ENCODE results near the gene OR10H4. TPM values are rescaled to one million over a fixed set of nuclear protein-coding genes. Genes with fewer than 3 reads are reported as not detected.
"Not testable (repeated sequence)": the region's sequence is repeated elsewhere in the genome, so short reads cannot be mapped to it uniquely, and the experiment has no call there.

The OR10H4 gene
- total RNA-seq, 3 donors from 2014 or later = not detected

DNA sequence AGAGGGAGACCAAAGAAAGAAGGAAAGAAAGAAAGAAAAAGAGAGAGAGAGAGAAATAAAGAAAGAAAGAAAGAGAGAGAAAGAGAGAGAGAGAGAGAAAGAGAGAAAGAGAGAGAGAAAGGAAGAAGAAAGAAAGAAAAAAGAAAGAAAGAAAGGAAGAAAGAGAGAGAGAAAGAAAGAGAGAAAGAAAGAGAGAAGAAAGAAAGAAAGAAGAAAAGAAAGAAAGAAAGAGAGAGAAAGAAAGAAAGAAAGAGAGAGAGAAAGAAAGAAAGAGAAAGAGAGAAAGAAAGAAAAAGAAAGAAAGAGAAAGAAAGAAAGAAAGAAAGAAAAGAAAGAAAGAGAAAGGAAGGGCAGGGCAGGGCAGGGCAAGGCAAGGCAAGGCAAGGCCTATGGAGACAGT, 23.2 kb downstream of the OR10H4 start:
- not testable (repeated sequence) for H3K36me3 Mint-ChIP-seq (ENCODE audit: insufficient read depth); DNase-seq; H3K4me3 Mint-ChIP-seq; H3K9me3 Mint-ChIP-seq; ATAC-seq; H3K4me1 Mint-ChIP-seq (ENCODE audit: low read depth)
- peaks cover 40% of the 10 kb centered on the region for H3K27me3 Mint-ChIP-seq (ENCODE audit: low read depth)

DNA sequence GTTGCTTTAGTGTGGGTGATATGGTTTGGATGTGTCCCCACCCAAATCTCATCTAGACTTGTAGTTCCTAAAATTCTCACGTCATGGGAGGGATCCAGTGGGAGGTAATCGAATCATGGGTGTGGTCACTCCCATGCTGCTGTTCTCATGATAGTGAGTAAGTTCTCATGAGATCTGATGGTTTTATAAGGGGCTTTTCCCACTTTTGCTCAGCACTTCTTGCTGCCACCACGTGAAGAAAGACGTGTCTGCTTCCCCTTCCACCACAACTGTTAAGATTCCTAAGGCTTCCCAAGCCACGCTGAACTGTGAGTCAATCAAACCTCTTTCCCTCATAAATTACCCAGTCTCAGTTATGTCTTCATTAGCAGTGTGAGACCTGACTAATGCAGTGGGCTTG, 26.0 kb downstream of the OR10H4 start:
- H3K27me3 Mint-ChIP-seq (ENCODE audit: low read depth) = peaks cover 50% of the 10 kb centered on the region
- H3K4me3 Mint-ChIP-seq = no peak overlapping the region
- DNase-seq = no peak
- no peak for ATAC-seq
- H3K36me3 Mint-ChIP-seq (ENCODE audit: insufficient read depth) = no peaks in the 10 kb centered on the region
- H3K9me3 Mint-ChIP-seq = peaks cover 3% of the 10 kb centered on the region
- H3K4me1 Mint-ChIP-seq (ENCODE audit: low read depth) = no peaks in the 10 kb centered on the region

DNA sequence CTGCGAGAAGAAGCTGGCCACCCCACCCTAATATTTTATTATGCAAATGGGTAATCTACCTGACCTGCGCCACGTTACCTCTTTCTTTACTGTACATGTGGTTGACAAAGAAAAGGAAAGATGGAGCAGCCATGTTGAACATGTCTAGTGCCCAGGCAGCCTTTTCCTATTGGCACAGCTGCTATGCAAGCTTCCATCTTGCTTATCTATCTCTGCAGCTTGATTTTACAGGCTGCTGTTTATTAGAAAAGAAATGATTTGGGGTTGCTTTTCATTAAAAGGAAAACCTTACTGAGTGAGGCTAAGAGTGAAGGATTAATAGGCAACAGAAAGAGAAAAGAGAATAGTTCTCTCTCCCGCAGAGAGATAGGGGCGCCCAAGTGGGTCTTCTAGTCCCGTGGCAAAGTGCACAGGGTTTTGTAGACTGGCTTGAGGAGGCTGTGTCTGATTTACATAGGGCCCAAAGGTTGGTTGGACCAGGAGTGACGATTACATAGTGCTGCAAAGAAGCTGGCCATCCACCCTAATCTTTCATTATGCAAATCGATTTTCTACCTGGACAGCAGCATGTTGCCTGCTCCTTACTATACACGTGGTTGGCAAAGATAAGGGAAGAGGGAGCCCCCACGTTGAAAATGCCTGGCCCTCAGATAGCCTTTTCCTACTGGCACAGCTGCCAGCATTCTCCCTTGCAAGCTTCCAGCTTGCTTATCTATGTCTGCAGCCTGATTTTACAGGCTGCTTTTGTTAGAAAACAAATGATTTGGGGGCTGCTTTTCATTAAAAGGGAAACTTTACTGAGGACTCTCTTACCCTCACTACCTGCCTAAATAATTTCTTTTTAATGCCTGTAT, 28.3 kb downstream of the OR10H4 start:
- H3K4me3 Mint-ChIP-seq = no peak overlapping the region
- ATAC-seq = no peak
- H3K4me1 Mint-ChIP-seq (ENCODE audit: low read depth) = no peaks in the 10 kb centered on the region

DNA sequence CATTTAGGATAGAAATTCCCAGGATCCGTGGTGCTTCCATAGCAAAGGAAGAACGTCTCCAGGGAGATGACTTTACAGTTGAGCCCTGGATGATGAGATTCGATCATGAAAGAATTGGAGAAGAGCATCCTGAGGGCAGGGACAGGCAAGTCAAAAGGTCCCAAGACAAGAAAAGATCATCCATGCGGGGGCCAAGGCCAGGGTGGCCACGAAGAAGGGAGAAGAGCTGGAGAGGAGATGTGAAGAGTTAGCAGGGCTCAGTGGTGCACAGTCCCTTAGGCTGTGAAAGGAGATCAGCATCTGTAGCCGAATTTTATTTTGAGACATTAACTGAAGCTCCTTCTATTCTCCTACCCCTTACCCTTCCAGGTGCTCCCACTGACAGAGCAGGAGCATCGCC, 28.9 kb downstream of the OR10H4 start:
- ATAC-seq = no peak
- DNase-seq = no peak
- H3K4me3 Mint-ChIP-seq = no peak overlapping the region
- no peaks in the 10 kb centered on the region for H3K36me3 Mint-ChIP-seq (ENCODE audit: insufficient read depth)
- peaks cover 41% of the 10 kb centered on the region for H3K27me3 Mint-ChIP-seq (ENCODE audit: low read depth)
- H3K9me3 Mint-ChIP-seq = peaks cover 8% of the 10 kb centered on the region
- H3K4me1 Mint-ChIP-seq (ENCODE audit: low read depth) = no peaks in the 10 kb centered on the region

More for the DNA sequence above, 28.3 kb downstream of the OR10H4 start:
- H3K9me3 Mint-ChIP-seq = peaks cover 7% of the 10 kb centered on the region
- DNase-seq = no peak
- peaks cover 44% of the 10 kb centered on the region for H3K27me3 Mint-ChIP-seq (ENCODE audit: low read depth)
- no peaks in the 10 kb centered on the region for H3K36me3 Mint-ChIP-seq (ENCODE audit: insufficient read depth)

DNA sequence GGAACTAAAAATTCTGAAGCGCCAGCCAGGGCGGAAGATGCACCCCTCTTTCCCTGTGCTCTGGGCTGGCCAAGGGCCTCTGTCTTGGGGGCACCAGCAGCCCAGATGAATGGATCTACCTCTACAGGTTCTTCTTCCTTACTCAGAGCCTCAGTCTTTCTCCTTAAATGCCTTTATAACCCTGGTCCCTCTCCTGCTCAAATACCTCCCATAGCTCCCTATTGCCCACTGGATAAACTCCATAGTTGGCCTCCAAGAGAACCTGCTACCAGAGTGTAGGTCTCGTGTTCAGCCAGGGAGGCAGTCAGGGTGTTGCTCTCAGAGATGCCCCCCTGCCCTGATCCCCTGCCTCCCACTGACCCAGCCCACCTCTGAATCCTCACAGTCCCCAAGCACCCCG, 30.5 kb downstream of the OR10H4 start:
- Mint-ChIP-seq H3K4me1 (ENCODE audit: low read depth) (no peaks in the 10 kb centered on the region), H3K36me3 (ENCODE audit: insufficient read depth) (no peaks in the 10 kb centered on the region), H3K9me3 (peaks cover 15% of the 10 kb centered on the region), H3K4me3 (no peak overlapping the region), H3K27me3 (ENCODE audit: low read depth) (peaks cover 38% of the 10 kb centered on the region)
- DNase-seq (no peak), ATAC-seq (no peak)

DNA sequence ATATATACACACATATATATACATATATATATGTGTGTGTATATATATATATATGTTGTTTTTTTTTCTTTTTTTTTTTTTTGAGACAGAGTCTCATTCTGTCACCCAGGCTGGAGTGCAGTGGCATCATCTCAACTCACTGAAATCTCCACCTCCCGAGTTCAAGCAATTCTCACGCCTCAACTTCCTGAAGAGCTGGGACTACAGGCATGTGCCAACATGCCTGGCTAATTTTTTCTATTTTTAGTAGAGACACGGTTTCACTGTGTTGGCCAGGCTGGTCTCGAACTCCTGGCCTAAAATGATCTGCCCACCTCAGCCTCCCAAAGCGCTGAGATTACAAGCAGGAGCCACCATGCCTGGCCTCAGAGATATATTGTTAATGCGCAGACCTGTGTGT, 37.0 kb downstream of the OR10H4 start:
- not testable (repeated sequence) for H3K4me1 Mint-ChIP-seq (ENCODE audit: low read depth); ATAC-seq; DNase-seq; H3K4me3 Mint-ChIP-seq; H3K36me3 Mint-ChIP-seq (ENCODE audit: insufficient read depth)
- Mint-ChIP-seq H3K27me3 (ENCODE audit: low read depth) (peaks cover 24% of the 10 kb centered on the region), H3K9me3 (peaks cover 12% of the 10 kb centered on the region)

DNA sequence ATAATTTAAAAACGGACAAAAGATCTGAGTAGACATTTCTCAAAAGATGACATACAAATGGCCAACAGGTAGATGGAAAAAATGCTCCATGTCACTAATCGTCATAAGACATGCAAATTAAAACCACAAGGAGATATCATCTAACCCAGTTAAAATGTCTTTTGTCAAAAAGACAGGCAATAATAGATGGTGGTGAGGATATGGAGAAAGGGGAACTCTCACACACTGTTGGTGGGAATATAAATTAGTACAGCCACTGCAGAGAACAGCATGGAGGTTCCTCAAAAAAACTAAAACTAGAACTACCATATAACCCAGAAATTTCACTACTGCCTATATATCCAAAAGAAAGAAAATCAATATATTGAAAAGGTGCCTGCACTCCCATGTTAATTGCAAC, 37.9 kb downstream of the OR10H4 start:
- H3K36me3 Mint-ChIP-seq (ENCODE audit: insufficient read depth) = no peaks in the 10 kb centered on the region
- peaks cover 17% of the 10 kb centered on the region for H3K9me3 Mint-ChIP-seq
- peaks cover 6% of the 10 kb centered on the region for H3K4me1 Mint-ChIP-seq (ENCODE audit: low read depth)
- H3K4me3 Mint-ChIP-seq = no peak overlapping the region
- DNase-seq = no peak
- peaks cover 32% of the 10 kb centered on the region for H3K27me3 Mint-ChIP-seq (ENCODE audit: low read depth)
- ATAC-seq = no peak

GRCh38 chr19:15989889-15990288, 41.1 kb downstream of the OR10H4 start:
- H3K4me1 Mint-ChIP-seq (ENCODE audit: low read depth) = peaks cover 6% of the 10 kb centered on the region
- H3K36me3 Mint-ChIP-seq (ENCODE audit: insufficient read depth) = no peaks in the 10 kb centered on the region
- DNase-seq = no peak
- peaks cover 35% of the 10 kb centered on the region for H3K27me3 Mint-ChIP-seq (ENCODE audit: low read depth)
- no peak overlapping the region for H3K4me3 Mint-ChIP-seq
- H3K9me3 Mint-ChIP-seq = peaks cover 8% of the 10 kb centered on the region
- no peak for ATAC-seq

DNA sequence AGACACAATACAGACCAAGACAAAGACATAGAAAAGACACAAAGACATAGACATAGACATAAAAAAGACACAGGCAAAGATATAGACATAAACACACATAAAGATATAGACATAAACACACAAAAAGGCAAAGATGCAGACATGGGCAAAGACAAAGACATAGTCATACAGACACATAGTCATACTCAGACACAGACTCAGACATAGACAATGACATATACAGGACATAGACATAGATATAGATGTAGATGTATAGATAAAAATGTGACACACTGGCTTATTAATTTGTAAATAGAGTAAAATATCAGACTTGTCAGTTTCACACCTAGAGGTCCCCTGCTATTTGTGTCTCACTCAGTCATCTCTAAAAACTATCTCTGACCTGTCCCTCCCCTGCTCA, 42.8 kb downstream of the OR10H4 start:
- Mint-ChIP-seq H3K9me3 (peaks cover 8% of the 10 kb centered on the region), H3K36me3 (ENCODE audit: insufficient read depth) (no peaks in the 10 kb centered on the region), H3K4me1 (ENCODE audit: low read depth) (peaks cover 2% of the 10 kb centered on the region), H3K4me3 (no peak overlapping the region), H3K27me3 (ENCODE audit: low read depth) (peaks cover 35% of the 10 kb centered on the region)
- DNase-seq (no peak), ATAC-seq (no peak)

DNA sequence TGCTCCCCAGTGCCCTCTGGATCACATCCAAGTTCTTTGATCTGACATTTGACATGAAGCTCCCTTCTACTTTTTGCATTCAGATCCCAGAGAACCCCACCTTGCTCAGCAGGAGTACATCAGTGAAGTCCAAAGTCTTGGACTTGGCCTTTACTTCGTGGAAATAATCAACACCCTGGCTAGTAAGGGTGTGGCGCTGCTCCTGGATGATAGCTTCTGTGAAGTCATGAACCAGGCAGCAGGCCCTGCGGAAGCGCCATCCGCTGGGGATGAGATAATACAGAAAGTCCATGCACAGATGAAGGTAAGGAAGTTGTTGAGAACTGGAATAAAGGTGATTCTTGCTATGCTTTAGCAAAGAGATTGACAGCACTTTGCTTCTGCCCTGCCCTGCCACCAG, 43.2 kb downstream of the OR10H4 start:
- no peak for ATAC-seq
- Mint-ChIP-seq H3K4me3 (no peak overlapping the region), H3K9me3 (peaks cover 8% of the 10 kb centered on the region), H3K27me3 (ENCODE audit: low read depth) (peaks cover 35% of the 10 kb centered on the region), H3K4me1 (ENCODE audit: low read depth) (peaks cover 1% of the 10 kb centered on the region), H3K36me3 (ENCODE audit: insufficient read depth) (no peaks in the 10 kb centered on the region)
- no peak for DNase-seq

DNA sequence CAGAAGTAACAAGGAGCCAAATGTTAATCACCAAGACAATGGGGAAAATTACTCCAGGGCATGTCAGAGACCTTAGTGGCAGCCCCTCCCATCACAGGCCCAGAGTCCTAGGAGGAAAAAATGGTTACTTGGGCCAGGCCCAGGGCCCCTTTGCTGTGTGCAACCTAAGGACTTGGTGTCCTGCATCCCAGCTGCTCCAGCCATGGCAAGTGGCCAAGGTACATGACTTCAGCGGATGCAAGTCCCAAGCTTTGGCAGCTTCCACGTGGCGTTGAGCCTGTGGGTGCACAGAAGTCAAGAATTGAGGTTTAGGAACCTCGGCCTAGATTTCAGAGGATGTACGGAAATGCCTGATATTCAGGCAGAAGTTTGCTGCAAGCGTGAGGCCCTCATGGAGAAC, 46.7 kb downstream of the OR10H4 start:
- peaks cover 18% of the 10 kb centered on the region for H3K27me3 Mint-ChIP-seq (ENCODE audit: low read depth)
- no peak overlapping the region for H3K4me3 Mint-ChIP-seq
- H3K4me1 Mint-ChIP-seq (ENCODE audit: low read depth) = peaks cover 2% of the 10 kb centered on the region
- peaks cover 8% of the 10 kb centered on the region for H3K9me3 Mint-ChIP-seq
- no peak for DNase-seq
- no peak for ATAC-seq
- no peaks in the 10 kb centered on the region for H3K36me3 Mint-ChIP-seq (ENCODE audit: insufficient read depth)

DNA sequence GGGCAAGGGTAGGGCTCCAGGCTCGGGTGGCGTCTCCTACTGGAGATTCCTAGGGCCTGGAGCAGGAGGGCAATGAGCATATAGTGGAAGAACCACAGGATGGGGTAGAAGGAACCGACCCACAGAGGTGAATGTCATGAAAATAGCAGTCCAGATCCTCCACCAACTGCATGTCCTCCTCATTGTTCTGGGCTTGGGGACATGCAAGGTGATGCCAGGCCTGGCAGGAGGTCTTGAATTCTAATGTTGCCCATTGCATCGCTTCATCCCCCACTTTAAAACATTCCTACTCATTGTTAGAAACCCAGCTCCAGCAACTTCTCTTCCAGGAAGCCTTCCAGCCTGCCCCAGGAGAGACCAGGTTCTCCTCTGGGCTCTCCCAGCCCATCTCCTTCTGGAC, 49.4 kb downstream of the OR10H4 start:
- Mint-ChIP-seq H3K36me3 (ENCODE audit: insufficient read depth) (no peaks in the 10 kb centered on the region), H3K4me1 (ENCODE audit: low read depth) (peaks cover 26% of the 10 kb centered on the region), H3K4me3 (no peak overlapping the region), H3K9me3 (no peaks in the 10 kb centered on the region), H3K27me3 (ENCODE audit: low read depth) (no peaks in the 10 kb centered on the region)
- DNase-seq = no peak
- ATAC-seq = no peak

Other genes starting within 250 kb of the OR10H4 start
- not detected for gene OR10H2, start 221.0 kb upstream of the OR10H4 start, total RNA-seq
- gene OR10H3, start 211.0 kb upstream of the OR10H4 start, total RNA-seq = not detected
- not detected for gene OR10H5, start 161.3 kb upstream of the OR10H4 start, total RNA-seq
- gene OR10H1, start 133.3 kb upstream of the OR10H4 start, total RNA-seq = under 1 TPM in 1 of 3 donors, not detected in 2; 0.05 TPM
- not detected for gene CYP4F2, start 50.9 kb upstream of the OR10H4 start, total RNA-seq
- under 1 TPM; 0.05 to 0.14 (median 0.08) TPM for gene CYP4F11, start 14.5 kb upstream of the OR10H4 start, total RNA-seq
- gene TPM4, start 127.5 kb downstream of the OR10H4 start, total RNA-seq = 100 to 1,000 TPM; 153 to 177 (median 168) TPM
- 100 to 1,000 TPM; 140 to 167 (median 153) TPM for gene RAB8A, start 162.9 kb downstream of the OR10H4 start, total RNA-seq
- 1 to 10 TPM; 5.7 to 9.2 (median 7.0) TPM for gene HSH2D, start 194.7 kb downstream of the OR10H4 start, total RNA-seq
- gene CIB3, start 224.5 kb downstream of the OR10H4 start, total RNA-seq = not detected
- gene FAM32A, start 236.4 kb downstream of the OR10H4 start, total RNA-seq = 10 to 100 TPM; 53.4 to 60.1 (median 56.4) TPM
- 100 to 1,000 TPM in 2 of 3 donors, 10 to 100 TPM in 1; 93.4 to 109 (median 106) TPM for gene AP1M1, start 248.9 kb downstream of the OR10H4 start, total RNA-seq